GM13977 (cell line): Measurements from ENCODE around the gene KRT36.

Experiments used
- DNase-seq: peaks from one replicate; pipeline ENCODE4 v3.0.0; 2012; ENCODE audit warnings: low spot score
- CTCF ChIP-seq: IDR thresholded peaks from 2 replicates; pipeline ENCODE4 v1.5.1; 2012; ENCODE audit warnings: mild to moderate bottlenecking, control low read depth; ENCODE audit not compliant: insufficient read depth; ENCODE audit errors: extremely low read depth, missing control alignments
- in situ Hi-C: fragments of 300-500 bp; cut with MboI; formaldehyde crosslinking; loops from one replicate; pipeline ENCODE4 v1.12.0; 2022; ENCODE audit warnings: low sequenced_read_pairs, low pct_unique_long_range_greater_than_20kb, mixed read lengths, inconsistent platforms; ENCODE audit not compliant: unreplicated experiment

KRT36 gene

GRCh38 chr17:41522301-41523224, 32.9 kb upstream of the KRT36 start:
- in situ Hi-C loops = no loop called here
- TF ChIP-seq CTCF = no peak
- DNase-seq = no peak

DNA sequence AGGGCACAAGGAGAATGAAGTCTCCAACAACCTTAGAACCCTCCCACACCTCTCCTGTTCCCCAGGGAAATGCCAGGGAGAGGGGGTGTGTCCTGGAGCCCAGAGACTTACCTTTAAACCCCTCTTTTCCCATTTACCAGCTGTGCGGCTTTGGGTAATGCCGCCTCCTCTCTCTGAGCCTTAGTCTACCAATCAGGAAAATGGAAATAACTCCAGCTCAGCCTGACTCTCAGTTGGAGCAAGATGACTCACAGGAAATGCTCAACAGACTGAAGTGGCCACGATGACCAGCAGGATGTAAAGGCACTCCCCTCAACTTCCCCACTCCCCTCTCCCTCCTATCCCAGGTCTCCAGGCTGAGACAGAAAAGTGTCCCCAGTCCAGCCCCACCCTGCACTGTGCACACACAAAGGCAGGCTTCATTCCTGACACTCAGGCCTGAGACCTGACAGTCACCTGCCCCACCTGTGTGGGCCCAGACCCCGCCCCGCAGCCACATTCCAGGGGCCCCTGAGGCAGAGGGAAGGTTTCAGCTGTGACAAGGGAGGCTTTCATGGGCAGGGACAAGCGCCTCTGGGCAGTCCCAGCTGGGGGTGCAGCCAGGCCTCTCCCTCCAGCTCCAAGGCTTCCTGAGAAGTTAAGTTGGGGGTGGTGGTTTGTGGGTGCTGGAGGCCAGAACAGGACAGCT, 32.0 kb upstream of the KRT36 start:
- no peak for TF ChIP-seq CTCF
- in situ Hi-C loops = no loop called here
- DNase-seq = no peak

- in situ Hi-C loops = no loop called here
- no peak for TF ChIP-seq CTCF
- DNase-seq = no peak
Observed at GRCh38 chr17:41520821-41521521, 31.3 kb upstream of the KRT36 start.

GRCh38 chr17:41519501-41520224, 30.0 kb upstream of the KRT36 start:
- in situ Hi-C loops = no loop called here
- TF ChIP-seq CTCF = no peak
- DNase-seq = no peak

DNA sequence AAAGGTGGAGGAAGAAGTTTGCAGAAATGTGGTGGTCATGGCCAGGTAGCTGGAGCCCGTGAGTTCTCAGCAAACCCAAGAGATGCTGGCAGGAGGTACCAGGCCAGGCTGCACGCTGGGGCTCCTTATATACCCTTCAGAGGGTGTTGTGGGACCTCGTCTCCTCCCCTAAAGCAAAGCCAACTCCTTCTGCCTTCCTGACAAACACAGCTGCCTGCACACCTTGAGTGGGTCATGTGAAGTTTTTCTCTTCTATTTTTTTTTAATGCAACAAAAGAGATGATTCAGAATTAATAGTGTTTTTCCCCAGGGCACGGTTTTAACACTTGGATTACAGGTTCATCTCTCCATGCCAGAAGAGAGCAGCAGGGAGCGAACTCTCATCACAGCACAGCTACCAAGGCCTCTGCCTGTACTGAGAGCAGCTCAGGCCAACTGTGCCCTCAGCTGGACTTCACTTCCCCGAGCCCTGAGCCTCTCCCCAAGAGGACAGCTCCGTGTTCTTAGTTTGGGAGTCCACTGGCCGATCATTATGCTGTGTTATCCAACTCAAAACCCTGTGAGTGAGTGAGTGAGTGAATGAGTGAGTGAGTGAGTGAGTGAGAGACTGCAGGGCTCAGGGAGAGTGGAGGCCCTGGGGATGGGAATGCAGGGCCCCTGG, 29.2 kb upstream of the KRT36 start, which contains the start of gene KRT15:
Gene KRT15, minus strand, starts transcription at position 102 of the 661 bp plus-strand sequence. Its CDS starts 63 bp downstream, at position 39.
- TF ChIP-seq CTCF = no peak
- no peak for DNase-seq

More for the DNA sequence above, 29.2 kb upstream of the KRT36 start, which contains the start of gene KRT15:
- in situ Hi-C loops = no loop called here
